GM12872 (cell line): ENCODE results near the gene SDCBP2.

Experiments
- TF ChIP-seq, protein P1 (sequence below): IDR thresholded peaks from 3 replicates; pipeline ENCODE4 v1.5.1; 2011; ENCODE audit warnings: low read depth, mild to moderate bottlenecking, low read length, moderate library complexity; ENCODE audit not compliant: insufficient read depth

The SDCBP2 gene

DNA sequence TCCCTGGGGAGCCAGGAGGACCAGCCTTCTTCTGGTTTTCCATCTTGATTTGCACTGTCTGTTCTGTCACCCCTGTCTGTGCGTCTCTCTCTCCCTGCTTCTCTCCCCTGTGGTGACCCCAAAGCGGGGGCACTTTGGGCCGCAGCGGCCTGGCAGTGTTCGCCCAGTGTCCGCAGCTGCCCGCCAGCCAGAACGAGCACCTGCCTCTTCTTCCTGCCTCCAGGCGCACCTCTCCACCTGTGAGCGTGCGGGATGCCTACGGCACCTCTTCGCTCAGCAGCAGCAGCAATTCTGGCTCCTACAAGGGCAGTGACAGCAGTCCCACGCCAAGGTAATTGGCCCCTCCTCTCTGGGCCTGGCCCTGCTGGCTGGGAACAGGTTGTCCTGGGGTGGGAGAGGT, 32.0 kb downstream of the SDCBP2 start:
- TF ChIP-seq, protein P1, sequence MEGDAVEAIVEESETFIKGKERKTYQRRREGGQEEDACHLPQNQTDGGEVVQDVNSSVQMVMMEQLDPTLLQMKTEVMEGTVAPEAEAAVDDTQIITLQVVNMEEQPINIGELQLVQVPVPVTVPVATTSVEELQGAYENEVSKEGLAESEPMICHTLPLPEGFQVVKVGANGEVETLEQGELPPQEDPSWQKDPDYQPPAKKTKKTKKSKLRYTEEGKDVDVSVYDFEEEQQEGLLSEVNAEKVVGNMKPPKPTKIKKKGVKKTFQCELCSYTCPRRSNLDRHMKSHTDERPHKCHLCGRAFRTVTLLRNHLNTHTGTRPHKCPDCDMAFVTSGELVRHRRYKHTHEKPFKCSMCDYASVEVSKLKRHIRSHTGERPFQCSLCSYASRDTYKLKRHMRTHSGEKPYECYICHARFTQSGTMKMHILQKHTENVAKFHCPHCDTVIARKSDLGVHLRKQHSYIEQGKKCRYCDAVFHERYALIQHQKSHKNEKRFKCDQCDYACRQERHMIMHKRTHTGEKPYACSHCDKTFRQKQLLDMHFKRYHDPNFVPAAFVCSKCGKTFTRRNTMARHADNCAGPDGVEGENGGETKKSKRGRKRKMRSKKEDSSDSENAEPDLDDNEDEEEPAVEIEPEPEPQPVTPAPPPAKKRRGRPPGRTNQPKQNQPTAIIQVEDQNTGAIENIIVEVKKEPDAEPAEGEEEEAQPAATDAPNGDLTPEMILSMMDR = no peak

DNA sequence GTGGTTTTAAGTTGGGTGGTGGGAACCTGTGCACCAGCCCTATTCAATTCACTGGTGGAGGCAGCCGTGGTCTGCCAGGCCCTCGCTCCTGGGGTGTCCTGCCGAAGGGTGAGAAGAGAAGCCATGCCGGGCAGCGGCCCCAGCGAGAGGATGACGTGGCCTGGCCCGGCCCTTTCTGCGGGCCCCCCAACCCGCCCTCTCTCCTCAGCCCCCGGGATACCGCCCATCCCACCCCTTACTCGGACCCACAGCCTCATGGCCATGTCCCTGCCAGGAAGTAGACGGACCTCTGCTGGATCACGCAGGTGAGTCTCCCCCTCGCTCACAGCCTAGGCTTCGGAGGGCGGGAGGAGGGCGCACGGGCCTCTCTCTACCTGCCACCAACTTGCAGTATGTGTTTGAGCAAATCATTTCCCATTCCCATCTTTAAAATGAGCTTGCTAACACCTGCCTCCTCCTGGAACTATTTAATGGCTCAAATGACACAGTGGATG, 32.8 kb downstream of the SDCBP2 start:
- TF ChIP-seq, protein P1 = no peak

DNA sequence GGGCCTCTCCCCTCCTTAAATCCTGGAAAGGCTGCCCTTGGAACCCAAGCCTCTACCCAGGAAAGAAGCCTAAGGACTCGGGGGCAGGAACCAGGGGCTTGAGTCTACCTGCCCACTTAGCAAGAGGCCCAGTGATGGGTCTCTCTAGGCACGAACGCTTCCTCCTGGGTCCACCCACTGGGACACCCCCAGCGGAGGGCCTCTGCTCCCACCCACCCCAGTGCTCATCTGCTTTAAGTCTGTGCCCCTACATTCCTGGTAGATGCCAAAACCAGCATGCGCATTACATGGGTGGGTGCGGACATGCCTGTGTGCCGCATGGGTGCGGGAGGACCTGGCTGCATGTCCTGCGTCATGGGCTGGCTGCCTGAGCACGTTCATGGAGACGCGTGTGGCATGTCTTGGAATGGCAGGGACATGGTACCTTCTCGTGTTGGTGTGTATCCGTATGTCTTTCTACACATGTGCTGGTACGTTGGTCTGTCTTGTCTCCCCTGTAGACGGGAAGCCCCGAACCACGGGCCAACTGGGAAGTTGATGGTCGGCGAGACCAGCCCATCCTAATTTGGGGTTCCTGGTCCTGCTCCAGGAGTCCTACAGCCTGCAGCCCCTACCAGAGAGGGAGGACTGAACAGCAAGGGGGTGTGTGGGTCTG, 33.5 kb downstream of the SDCBP2 start:
- TF ChIP-seq, protein P1 = no peak

DNA sequence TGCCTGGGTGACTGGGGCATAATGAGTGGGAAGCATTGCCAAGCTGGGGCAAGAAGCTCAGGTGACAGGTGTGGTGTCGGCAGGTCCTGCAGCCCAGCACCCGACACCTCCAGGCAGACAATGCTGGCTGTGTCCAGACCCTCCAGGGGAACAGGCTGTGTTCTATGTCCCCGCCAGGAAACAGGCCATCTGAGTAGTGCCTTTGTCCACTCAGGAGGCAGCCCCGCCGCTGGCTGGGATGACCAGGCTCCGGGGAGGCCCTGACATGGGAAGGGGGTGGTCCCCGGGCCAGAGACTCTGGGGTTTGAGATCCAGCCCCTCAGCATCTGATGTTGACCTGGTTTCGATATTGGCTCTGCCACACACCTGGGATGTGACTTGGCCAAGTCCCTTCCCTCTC, 34.4 kb downstream of the SDCBP2 start:
- TF ChIP-seq, protein P1 = no peak

DNA sequence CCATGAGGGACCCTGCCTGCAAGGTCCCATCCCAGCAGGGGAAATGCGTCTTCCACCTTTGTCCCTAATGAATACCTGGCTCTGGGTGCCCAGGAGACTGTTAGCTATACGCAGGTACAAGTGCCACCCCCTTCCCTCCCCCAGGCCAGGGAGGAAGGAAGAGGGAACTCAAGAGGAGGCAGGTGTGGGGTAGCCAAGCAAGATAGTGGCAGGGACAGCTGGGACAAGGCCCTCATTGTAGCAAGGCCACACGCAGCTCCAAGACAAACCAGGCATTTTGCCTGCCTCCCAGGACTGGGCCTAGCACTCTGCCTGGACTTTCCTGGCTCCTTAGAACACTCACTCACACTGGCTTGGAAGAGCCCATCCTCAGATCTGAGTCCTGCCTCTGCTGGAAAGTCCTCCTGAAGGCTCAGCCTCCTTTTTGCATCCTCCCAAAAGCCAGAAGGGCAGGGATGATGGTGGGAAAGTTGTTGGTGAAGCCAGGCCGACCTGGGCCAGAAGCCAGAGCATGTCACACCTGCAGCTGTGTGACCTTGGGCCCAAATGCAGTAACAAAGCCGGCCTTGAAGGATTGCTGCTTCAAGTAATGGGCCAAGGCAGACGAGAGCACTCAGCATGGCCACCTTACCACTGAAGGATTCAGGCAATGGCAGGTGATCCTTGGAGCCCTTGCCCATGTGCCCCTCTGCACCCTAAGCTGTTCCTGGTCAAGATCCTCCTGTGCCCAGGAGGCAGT, 35.1 kb downstream of the SDCBP2 start:
- TF ChIP-seq, protein P1 = no peak

DNA sequence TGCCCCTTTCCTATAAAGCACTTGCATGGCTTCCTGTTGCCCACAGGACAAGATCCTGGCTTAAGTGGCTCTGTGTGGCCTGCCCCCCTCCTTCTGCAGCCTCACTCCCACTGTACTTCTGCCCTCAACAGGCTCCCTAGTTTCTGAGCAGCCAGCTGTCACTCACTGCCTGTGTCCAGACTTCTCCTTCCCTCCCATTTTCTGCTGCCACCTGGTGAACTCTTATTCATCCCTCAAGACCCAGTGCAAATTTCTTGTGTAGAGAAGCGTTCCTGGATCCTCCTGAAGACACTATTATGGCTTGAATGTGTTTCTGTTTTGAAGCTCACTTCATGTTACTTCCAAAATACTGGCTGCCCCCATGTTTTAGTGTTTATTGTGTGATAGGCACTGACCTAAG, 36.3 kb downstream of the SDCBP2 start:
- TF ChIP-seq, protein P1 = no peak

DNA sequence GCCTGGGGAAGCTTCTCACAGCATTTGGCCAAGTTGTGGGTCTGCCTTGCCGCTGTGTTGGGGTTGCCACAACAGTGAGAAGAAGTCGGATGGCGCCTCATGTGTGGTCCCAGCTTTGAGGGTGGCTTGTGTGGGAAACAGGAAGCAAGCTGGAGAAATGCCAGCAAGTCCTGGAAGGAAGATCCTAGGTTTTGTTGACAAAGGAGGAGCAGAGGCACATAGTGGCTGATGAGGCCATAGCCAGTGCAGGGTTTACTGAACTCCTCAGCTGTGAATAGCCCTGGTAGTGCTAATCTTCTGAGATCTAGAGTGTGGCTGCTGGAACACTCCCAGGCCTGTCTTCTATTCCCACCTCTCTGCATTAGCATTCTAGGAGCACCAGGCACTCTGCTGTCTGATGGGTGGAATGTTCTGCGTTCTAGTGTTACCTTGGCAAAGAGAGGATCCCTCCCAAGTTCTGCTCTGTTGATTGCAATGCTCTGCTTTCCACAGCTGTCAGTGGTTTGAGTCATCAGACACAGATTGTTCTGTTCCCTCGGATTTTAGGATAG, 37.7 kb downstream of the SDCBP2 start:
- TF ChIP-seq, protein P1 = no peak
